HG02623 (cell line): Measurements from ENCODE around the gene WASF2.

Experiments used
- ATAC-seq: cut with Tn5 transposase; IDR thresholded peaks from one replicate; pipeline ENCODE4 v1.9.1; 2021; ENCODE audit warnings: moderate library complexity; ENCODE audit not compliant: unreplicated experiment

The WASF2 gene

GRCh38 chr1:27363766-27364695, 125.9 kb downstream of the WASF2 start:
- ATAC-seq: no peak

- no peak for ATAC-seq
These were observed 128.4 kb downstream of the WASF2 start for GRCh38 chr1:27361553-27361952.

DNA sequence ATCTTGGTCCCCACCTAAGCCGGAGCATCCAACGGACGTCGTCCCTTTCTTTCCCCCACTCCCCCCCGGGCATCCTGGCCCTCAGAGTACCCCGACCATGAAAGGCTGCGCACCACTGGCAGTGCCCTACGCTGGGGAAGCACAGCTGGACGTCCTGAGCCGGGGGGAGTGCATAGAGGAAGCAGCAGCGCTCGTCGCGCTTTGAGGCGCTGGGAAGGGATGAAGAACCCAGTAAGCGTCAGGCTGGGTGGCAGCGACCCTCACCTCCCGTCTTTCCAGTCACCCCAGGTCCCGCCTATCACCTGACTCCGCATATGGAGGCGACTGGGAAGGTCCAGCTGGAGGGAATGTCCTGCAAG, 128.9 kb downstream of the WASF2 start:
- ATAC-seq: no peak

DNA sequence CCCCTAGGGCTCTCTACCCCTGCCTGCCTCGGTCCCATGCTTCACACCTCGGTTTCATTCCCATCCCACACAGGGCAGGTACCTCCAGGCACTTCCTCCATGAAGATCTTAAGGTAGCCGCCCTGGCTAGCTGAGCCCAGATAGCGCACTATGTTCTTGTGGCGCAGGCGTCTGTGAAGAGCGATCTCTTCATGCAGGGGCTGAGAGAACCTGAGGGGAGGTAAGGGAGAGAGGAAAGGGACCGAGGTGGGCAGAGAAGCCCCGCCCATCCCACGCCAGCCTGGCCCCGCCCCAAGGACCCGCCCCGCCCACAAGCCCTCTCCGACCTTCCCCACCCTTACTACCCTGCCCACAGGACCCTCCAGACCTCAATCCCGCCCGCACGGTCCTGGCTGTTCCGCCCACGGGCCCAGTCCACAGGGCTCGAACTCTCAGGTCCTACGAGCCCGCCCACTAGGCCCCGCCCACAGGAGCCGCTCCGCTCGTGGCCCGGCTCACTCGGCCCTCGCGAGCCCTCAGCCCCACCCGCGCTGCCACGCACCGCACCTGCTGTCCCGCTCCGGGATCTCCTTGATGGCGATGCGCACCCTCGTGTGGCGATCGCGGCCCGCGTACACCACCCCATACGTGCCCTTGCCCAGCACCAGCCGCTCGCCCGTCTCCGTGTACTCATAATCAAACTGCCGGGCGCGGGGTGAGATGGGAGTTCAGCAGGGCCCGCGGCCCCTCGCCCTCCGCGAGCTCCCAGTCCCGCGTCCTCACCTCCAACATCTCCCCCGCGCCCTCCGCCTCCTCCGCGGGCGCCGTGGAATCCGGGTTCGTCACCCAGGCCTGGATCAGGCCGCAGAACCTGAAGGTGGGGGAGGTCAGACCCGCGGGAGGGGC, 129.6 kb downstream of the WASF2 start:
- ATAC-seq: no peak

DNA sequence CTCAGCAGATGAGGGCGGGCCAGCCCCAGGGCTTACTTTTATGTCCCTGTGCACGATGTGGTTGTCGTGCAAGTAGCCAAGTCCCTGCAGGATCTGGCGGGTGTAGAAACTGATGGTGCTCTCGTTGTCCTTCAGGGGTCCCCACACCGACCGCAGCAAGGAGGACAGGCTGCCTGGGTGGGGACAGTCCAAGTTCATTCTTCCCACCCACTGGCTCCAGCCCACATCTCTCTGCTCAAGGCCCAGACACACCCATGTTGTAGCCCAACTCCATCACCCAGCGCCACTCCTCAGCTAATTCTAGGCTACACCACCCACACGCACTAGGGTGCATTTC, 130.2 kb downstream of the WASF2 start:
- ATAC-seq: no peak

DNA sequence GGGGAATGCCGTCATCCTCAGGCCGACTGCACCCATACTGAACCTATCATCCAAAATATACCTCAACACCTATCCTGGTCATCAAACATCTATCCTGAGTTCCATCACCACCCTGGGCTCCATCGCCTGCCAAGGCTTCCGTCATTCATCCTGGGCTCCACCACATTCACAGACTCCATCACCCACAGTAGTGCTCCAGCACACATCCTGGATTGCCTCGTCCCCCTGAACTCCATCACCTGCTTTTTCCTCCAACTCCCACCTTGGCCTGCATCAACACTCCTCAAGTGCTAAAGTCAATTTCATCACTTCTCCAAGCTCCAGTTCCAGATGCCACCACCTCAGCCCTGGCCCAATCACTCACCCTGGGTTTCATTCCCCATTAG, 131.0 kb downstream of the WASF2 start:
- ATAC-seq: no peak

- ATAC-seq: no peak
These were observed 131.7 kb downstream of the WASF2 start for GRCh38 chr1:27358038-27358927.

DNA sequence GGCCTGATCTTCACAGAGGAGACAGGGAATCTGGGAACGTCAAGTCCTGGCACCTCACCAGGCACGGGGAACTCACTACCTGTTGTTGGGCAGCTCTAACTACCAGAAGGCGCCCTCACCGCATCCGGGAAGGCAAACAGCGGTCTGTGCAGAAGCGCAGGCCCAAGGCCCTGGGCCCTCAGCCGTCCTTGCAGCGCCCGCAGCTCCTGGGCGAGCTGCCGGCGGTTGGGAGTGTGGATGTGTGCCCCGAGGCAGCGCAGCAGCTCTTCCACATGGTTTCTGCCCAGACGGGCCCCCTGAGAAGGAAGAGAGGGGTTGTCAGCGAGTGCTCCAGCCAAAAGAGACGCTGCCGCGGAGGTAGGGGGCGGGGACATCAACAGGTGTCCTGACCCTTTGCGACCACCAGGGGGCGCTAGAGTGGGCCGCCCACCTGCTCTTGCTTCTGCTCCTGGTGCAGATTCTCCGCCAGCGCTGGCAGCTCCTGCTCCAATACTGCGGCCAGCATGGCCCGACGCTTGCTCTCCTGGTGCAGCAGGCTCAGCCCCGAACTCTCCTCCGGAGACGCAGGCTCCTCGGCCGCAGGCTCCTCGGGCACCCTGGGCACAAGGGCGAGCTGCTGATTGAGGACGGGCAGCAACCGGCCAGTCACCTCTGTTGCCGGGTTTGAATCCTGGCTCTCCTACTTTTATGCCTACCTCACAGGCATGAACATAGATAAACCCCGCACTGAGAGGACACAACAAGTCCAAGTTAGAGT, 132.5 kb downstream of the WASF2 start:
- ATAC-seq: no peak

DNA sequence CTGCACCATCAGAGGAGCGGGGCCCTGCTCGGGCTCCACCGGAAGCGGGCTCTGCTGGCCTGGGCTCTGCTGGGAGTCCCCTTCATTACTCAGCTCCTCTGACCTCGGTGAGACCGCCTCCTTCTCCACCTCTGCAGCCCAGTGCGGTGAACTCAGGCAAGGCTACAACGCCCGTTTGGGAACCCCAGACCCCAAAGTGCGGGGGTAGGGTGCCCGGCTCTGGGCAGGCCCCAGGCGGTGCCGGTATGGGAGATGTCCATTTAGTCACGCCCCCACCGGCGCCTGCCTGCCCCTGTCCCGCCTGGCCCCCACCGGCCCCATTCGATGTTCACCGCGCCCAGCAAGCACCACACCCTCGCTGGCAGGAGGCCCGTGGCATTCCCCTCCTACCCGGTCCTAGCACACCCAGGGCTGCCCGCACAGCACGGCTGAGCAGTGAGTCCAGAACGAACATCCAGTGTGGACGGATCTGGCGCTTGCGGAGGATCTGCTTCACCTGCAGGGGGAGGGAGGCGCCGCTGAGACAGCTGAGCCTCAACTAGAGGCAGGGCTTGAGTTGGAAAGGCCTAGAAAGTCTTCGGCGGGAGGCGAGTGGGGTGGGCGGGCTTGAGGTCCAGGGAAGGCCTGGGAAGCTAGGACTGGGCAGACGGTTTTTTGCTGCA, 133.2 kb downstream of the WASF2 start:
- no peak for ATAC-seq

DNA sequence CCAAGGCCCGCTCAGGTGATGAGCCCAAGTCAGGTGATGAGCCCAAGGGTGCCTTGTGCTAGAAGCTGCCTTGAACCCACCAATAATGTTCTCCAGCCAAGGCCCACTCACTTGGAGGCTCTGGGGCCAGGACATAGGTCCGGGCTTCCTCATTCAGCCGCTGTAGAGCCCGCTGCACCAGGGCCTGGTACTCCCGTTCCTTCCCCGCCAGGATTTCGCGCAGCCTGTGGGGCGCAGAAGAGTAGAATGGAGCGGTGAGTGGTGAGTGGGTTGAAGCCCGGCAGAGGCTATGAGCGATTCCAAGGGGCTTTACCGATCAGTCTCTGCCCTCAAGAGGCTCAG, 133.7 kb downstream of the WASF2 start:
- no peak for ATAC-seq

DNA sequence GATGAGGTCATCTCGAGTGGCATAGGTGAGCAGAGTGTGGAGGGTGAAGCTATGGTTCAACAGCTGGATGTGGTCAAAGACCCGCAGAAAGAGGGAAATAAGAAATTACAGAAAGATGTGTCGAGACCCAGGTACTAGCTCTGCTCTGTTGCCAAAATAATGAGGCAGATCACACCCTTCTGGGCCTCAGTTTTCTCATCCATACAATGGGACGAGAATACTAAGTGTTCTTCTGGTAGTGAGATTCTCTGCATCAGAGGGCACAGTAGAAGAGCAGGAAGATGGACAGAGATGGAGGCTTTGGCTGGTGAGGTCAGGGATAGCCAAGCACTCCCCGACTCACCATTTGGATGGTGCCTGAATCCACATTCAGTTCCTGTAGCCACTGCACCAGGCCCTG, 134.3 kb downstream of the WASF2 start:
- ATAC-seq: no peak
